OCI-LY1 (cell line): ENCODE data around the gene KCNE1.
"Not testable (repeated sequence)": the region's sequence is repeated elsewhere in the genome, so short reads cannot be mapped to it uniquely, and the experiment has no call there.

ENCODE experiments used
- CTCF ChIP-seq: fragments of 200-600 bp; sonication (generic), shearing (Covaris generic); IDR thresholded peaks from 2 replicates; pipeline ENCODE4 v1.5.1; 2017; ENCODE audit warnings: mild to moderate bottlenecking, antibody characterized with exemption, low read length, moderate library complexity, mixed read lengths
- EZH2 ChIP-seq: fragments of 200-600 bp; sonication (generic), shearing (Covaris generic); IDR thresholded peaks from 2 replicates; pipeline ENCODE4 v1.8.0; 2017; ENCODE audit warnings: borderline replicate concordance, mixed run types, mild to moderate bottlenecking, antibody characterized with exemption, low read length, moderate library complexity, mixed read lengths

- TF ChIP-seq EZH2, CTCF: not testable (repeated sequence)
Observed at GRCh38 chr21:34483435-34483834, 28.6 kb downstream of the KCNE1 start.
